Left lung (tissue), 10 donors: Measurements from ENCODE around the gene OSBPL6. TPM values are rescaled to one million over a fixed set of nuclear protein-coding genes. Genes with fewer than 3 reads are reported as not detected.

Experiments
- ATAC-seq: fragments of 200-7000 bp; cut with Tn5 transposase; one replicate; pipeline ENCODE4 v1.9.1; 2020; ENCODE audit warnings: moderate library complexity
- DNase-seq, 4 donors: peaks; one replicate each; pipeline ENCODE4 v3.0.0-alpha.2; 2013 to 2020
- H3K27ac ChIP-seq, 2 donors: fragments of 200-600 bp; sonication (generic) in 1 of 2; one replicate each; pipeline versions ENCODE4 v1.5.0 to v1.8.0; 2020 to 2021
- H3K27me3 ChIP-seq, 2 donors: fragments of 200-600 bp; sonication (generic) in 1 of 2; one replicate each; pipeline versions ENCODE4 v1.5.0 to v1.8.0; 2020 to 2021
- H3K36me3 ChIP-seq, 2 donors: fragments of 200-600 bp; sonication (generic) in 1 of 2; one replicate each; pipeline versions ENCODE4 v1.5.0 to v1.8.0; 2020 to 2021
- H3K4me1 ChIP-seq, 2 donors: fragments of 200-600 bp; one replicate each; pipeline ENCODE4 v1.8.0; 2021
- H3K4me3 ChIP-seq, 2 donors: fragments of 200-600 bp; sonication (generic) in 1 of 2; one replicate each; pipeline versions ENCODE4 v1.5.0 to v1.8.0; 2020 to 2021; ENCODE audit warnings: mild to moderate bottlenecking in 1 of 2
- H3K9me3 ChIP-seq, 2 donors: fragments of 200-600 bp; sonication (generic) in 1 of 2; one replicate each; pipeline versions ENCODE4 v1.5.0 to v1.8.0; 2020 to 2021
- intact Hi-C, 2 donors: fragments of 100-400 bp; cut with DNase I; formaldehyde crosslinking; loops; one replicate each; pipeline versions ENCODE4 v1.11.2 to v1.14.2; 2022
- polyA plus RNA-seq, 6 donors: library from polyadenylated mRNA; unstranded; fragments of 120-200 nt; gene quantifications; one replicate each; pipeline ENCODE4 v1.2.1, GENCODE V29; 2013; ENCODE audit not compliant: insufficient read length in 6 of 6
- total RNA-seq, 2 donors: library from RNA; stranded (reverse); fragmentation: NEBNext Ultra II Directional; extraction: Animal tissue kit (Norgen Biotek cat#: 25700); gene quantifications; one replicate each; pipeline ENCODE4 v1.2.1, GENCODE V29; 2021
- TF ChIP-seq, protein P1 (sequence below), 2 donors: fragments of 200-600 bp; sonication (generic) in 1 of 2; IDR thresholded peaks; one replicate each; pipeline versions ENCODE4 v1.5.0 to v1.8.0; 2021; ENCODE audit warnings: antibody characterized with exemption in 2 of 2
- donor health status: DM: no; HTN: yes; CAD: no.
- donor health status: DM: no; HTN: no; CAD: no.

Gene OSBPL6
- total and polyA plus RNA-seq, 8 donors: 2.9 to 6.0 (median 4.9) TPM

DNA sequence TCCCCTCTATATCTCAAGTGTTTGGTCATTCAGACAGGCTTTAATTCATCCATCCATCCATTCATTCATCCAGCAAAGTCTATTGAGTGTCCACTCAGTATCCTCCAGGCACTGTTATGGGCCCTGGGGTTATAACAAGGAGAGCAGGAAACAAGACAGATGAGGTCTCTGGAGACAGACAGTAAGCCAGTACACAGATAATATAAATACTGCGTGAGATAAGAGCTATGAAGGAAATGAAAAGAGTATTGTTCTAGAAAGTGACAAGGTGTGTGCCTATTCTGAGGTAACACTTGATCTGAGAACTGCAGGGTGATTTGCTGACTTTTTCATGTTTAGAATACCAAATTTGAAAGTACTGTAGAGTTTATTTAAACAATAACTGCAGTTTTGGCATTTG is 98.3 kb downstream of the OSBPL6 start:
- Histone ChIP-seq H3K36me3 (no peaks in the 10 kb centered on the region), H3K4me1 (no peaks in the 10 kb centered on the region), H3K4me3 (no peak overlapping the region), H3K27me3 (no peaks in the 10 kb centered on the region), H3K27ac (no peak overlapping the region), H3K9me3 (no peaks in the 10 kb centered on the region)
- intact Hi-C loops: no loop called here
- no peak for ATAC-seq
- TF ChIP-seq, protein P1, sequence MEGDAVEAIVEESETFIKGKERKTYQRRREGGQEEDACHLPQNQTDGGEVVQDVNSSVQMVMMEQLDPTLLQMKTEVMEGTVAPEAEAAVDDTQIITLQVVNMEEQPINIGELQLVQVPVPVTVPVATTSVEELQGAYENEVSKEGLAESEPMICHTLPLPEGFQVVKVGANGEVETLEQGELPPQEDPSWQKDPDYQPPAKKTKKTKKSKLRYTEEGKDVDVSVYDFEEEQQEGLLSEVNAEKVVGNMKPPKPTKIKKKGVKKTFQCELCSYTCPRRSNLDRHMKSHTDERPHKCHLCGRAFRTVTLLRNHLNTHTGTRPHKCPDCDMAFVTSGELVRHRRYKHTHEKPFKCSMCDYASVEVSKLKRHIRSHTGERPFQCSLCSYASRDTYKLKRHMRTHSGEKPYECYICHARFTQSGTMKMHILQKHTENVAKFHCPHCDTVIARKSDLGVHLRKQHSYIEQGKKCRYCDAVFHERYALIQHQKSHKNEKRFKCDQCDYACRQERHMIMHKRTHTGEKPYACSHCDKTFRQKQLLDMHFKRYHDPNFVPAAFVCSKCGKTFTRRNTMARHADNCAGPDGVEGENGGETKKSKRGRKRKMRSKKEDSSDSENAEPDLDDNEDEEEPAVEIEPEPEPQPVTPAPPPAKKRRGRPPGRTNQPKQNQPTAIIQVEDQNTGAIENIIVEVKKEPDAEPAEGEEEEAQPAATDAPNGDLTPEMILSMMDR (IDR thresholded peaks at IDR 0.05): no peak
- DNase-seq: no peak

DNA sequence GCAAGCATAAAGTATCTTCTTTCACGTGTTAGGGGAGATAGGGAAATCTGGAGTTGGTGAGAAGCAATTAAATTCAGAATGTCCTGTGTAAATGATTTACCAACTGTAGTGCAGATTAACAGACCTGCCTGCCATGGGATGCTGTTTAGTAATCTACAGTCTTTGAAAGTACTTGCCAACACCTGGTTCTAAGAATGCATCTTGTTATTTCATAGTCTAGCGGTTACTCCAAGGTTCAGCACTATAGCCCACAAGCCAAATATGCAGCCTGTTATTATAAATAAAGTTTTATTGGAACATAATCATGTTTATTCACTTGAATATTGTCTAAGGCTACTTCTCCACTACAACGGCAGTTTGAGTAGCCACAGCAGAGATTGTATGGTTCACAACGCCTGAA is 100.8 kb downstream of the OSBPL6 start:
- no peak for ATAC-seq
- H3K4me3 ChIP-seq: no peak overlapping the region
- intact Hi-C loops: no loop called here
- H3K27me3 ChIP-seq: no peaks in the 10 kb centered on the region
- no peak overlapping the region for H3K27ac ChIP-seq
- peaks cover 0 to 6% of the 10 kb centered on the region in 2 donors for H3K4me1 ChIP-seq
- TF ChIP-seq, protein P1 (IDR thresholded peaks at IDR 0.05): no peak
- no peaks in the 10 kb centered on the region for H3K9me3 ChIP-seq
- no peak for DNase-seq
- no peaks in the 10 kb centered on the region for H3K36me3 ChIP-seq

DNA sequence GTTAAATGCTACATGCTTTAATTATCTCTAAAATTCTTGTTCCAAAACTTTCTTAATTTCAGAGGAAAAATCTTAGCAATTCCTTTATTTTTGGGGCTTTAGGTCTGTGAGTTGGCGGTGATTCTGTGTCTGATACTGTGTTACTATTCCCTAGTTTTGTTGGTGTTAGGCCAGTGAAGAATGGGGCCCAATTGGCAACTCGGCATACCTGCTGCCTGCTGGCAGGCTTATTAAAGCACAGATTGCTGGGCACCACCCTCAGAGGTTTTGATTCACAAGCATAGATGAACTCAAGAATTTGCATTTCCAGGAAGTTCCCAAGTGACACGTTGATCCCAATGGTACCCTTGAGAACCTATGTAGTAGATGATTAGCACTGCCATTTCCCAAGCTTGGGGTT is 101.6 kb downstream of the OSBPL6 start:
- Histone ChIP-seq H3K4me3 (no peak overlapping the region), H3K36me3 (no peaks in the 10 kb centered on the region), H3K4me1 (peaks cover 0 to 6% of the 10 kb centered on the region in 2 donors), H3K9me3 (no peaks in the 10 kb centered on the region), H3K27me3 (no peaks in the 10 kb centered on the region), H3K27ac (no peak overlapping the region)
- ATAC-seq: no peak
- DNase-seq: no peak
- TF ChIP-seq, protein P1 (IDR thresholded peaks at IDR 0.05): no peak
- intact Hi-C loops: no loop called here

DNA sequence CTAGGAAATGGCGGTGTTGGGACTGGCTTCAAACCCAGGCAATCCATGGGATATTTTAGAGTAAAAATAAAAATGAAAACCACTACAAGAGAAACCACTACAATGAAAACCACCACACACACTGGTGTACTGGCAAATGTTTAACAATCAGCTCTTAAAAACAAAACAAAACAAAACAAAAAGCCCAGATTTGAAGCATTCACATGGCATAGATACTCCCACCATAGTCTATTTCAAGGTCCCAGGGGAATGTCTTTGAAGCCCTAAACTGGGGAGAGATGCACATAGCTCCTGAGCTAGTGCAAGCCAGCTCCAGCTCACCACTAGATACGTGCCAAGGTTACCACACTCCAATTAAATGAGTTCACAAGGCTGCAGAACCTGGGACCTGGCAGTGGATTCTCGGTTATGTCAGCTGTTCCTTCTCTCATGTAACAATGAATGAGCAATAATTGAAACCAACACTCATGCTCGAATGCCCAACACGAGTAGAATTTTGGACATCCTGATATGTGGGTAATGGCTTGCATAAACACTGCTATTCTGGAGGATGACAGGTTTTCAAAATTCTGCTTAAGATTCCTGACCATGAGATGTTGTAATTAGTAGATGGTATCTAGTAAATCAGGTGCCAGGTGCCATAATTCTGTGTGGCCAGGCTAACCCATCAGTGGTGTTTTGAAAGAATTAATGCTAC is 102.2 kb downstream of the OSBPL6 start:
- Histone ChIP-seq H3K27me3 (no peaks in the 10 kb centered on the region), H3K36me3 (no peaks in the 10 kb centered on the region), H3K4me3 (no peak overlapping the region), H3K4me1 (peaks cover 0 to 6% of the 10 kb centered on the region in 2 donors), H3K27ac (no peak overlapping the region), H3K9me3 (no peaks in the 10 kb centered on the region)
- ATAC-seq (no peak), DNase-seq (no peak)
- TF ChIP-seq, protein P1 (IDR thresholded peaks at IDR 0.05): no peak
- intact Hi-C loops: no loop called here

DNA sequence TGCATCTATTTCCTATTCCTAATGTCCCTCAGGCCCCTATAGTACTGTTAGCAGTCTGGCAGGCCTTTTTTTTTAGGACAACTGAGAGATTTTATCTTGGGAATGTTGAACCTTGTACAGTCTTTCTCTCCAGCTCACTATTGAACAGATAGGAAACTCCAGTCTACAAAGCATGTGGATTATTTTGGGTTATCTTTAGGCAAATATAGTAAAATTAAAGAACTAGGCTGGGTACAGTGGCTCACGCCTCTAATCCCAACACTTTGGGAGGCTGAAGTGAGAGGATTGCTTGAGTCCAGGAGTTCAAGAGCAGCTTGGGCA is 102.7 kb downstream of the OSBPL6 start:
- Histone ChIP-seq H3K27me3 (no peaks in the 10 kb centered on the region), H3K9me3 (no peaks in the 10 kb centered on the region), H3K4me3 (no peak overlapping the region), H3K27ac (no peak overlapping the region), H3K36me3 (no peaks in the 10 kb centered on the region), H3K4me1 (peaks cover 0 to 6% of the 10 kb centered on the region in 2 donors)
- intact Hi-C loops: no loop called here
- TF ChIP-seq, protein P1 (IDR thresholded peaks at IDR 0.05): no peak
- no peak for DNase-seq
- no peak for ATAC-seq
